HEK293T (cell line): Measurements from ENCODE around the gene GCNT1.

Source experiments
- CTCF ChIA-PET: fragments of 350-600 bp; formaldehyde crosslinking; extraction: SDS; loops from one replicate; lab custom pipeline; 2021; ENCODE audit warnings: antibody characterized with exemption, inconsistent platforms; lab: Yijun Ruan, JAX
- POLR2A ChIA-PET: fragments of 350-600 bp; formaldehyde crosslinking; extraction: SDS; loops from one replicate; lab custom pipeline; 2020; ENCODE audit warnings: antibody characterized with exemption, inconsistent platforms; lab: Yijun Ruan, JAX
- DNase-seq: peaks from one replicate; pipeline ENCODE4 v3.0.0; 2012; ENCODE audit warnings: mixed read lengths; ENCODE audit errors: extremely low spot score
- ARNT ChIP-seq: fragments of 450-650 bp; IDR thresholded peaks from 2 replicates; pipeline ENCODE4 v1.6.1; 2017; ENCODE audit warnings: mild to moderate bottlenecking
- BHLHE40 ChIP-seq: fragments of 450-650 bp; IDR thresholded peaks from 2 replicates; pipeline ENCODE4 v1.6.1; 2016; ENCODE audit warnings: mild to moderate bottlenecking, moderate library complexity, borderline replicate concordance
- CTBP1 ChIP-seq: fragments of 450-650 bp; IDR thresholded peaks from 2 replicates; pipeline ENCODE4 v1.6.1; 2016; ENCODE audit warnings: borderline replicate concordance
- ELF4 ChIP-seq: fragments of 450-650 bp; IDR thresholded peaks from 2 replicates; pipeline ENCODE4 v1.6.1; 2017; ENCODE audit warnings: antibody characterized with exemption
- FOXA1 ChIP-seq: fragments of 450-650 bp; IDR thresholded peaks from 2 replicates; pipeline ENCODE4 v1.6.1; 2016; ENCODE audit warnings: mild to moderate bottlenecking
- FOXK2 ChIP-seq: fragments of 450-650 bp; IDR thresholded peaks from 2 replicates; pipeline ENCODE4 v1.6.1; 2016; ENCODE audit warnings: mild to moderate bottlenecking
- FOXM1 ChIP-seq: fragments of 450-650 bp; IDR thresholded peaks from 2 replicates; pipeline ENCODE4 v1.6.1; 2017; ENCODE audit warnings: mild to moderate bottlenecking, borderline replicate concordance
- HDGF ChIP-seq: fragments of 450-650 bp; IDR thresholded peaks from 2 replicates; pipeline ENCODE4 v1.6.1; 2017; ENCODE audit warnings: antibody characterized with exemption, borderline replicate concordance
- L3MBTL2 ChIP-seq: fragments of 450-650 bp; conservative IDR thresholded peaks from 2 replicates; pipeline ENCODE4 v1.6.1; 2016; ENCODE audit warnings: mild to moderate bottlenecking
- LEF1 ChIP-seq: fragments of 450-650 bp; IDR thresholded peaks from 2 replicates; pipeline ENCODE4 v1.6.1; 2017; ENCODE audit warnings: mild to moderate bottlenecking, borderline replicate concordance
- NFRKB ChIP-seq: fragments of 450-650 bp; IDR thresholded peaks from 2 replicates; pipeline ENCODE4 v1.6.1; 2016; ENCODE audit warnings: mild to moderate bottlenecking, moderate library complexity
- PKNOX1 ChIP-seq: fragments of 450-650 bp; IDR thresholded peaks from 2 replicates; pipeline ENCODE4 v1.6.1; 2016
- SP1 ChIP-seq: fragments of 450-650 bp; IDR thresholded peaks from 2 replicates; pipeline ENCODE4 v1.6.1; 2017
- SUZ12 ChIP-seq: fragments of 450-650 bp; IDR thresholded peaks from 2 replicates; pipeline ENCODE4 v1.6.1; 2016; ENCODE audit warnings: mild to moderate bottlenecking
- TARDBP ChIP-seq: fragments of 450-650 bp; IDR thresholded peaks from 2 replicates; pipeline ENCODE4 v1.6.1; 2016
- ZNF384 ChIP-seq: fragments of 450-650 bp; IDR thresholded peaks from 2 replicates; pipeline ENCODE4 v1.6.1; 2016

The GCNT1 gene

GRCh38 chr9:76537150-76537646, 78.2 kb downstream of the GCNT1 start:
- no peak for DNase-seq
- CTCF ChIA-PET, result no interaction called here
- POLR2A ChIA-PET, result no interaction called here
- TF ChIP-seq FOXA1, result no peak
- TF ChIP-seq HDGF, result no peak
- TF ChIP-seq CTBP1, result no peak
- TF ChIP-seq LEF1, result no peak
- no peak for TF ChIP-seq ARNT
- no peak for TF ChIP-seq NFRKB
- TF ChIP-seq ZNF384, result no peak
- no peak for TF ChIP-seq ELF4

GRCh38 chr9:76539180-76539579, 80.2 kb downstream of the GCNT1 start:
- CTCF ChIA-PET, result no interaction called here
- TF ChIP-seq FOXM1 (no peak), PKNOX1 (no peak), NFRKB (no peak), BHLHE40 (no peak), LEF1 (no peak)
- POLR2A ChIA-PET, result no interaction called here

GRCh38 chr9:76542360-76542759, 83.4 kb downstream of the GCNT1 start:
- no peak for DNase-seq
- TF ChIP-seq LEF1, result no peak
- no peak for TF ChIP-seq FOXK2
- no peak for TF ChIP-seq FOXA1
- no peak for TF ChIP-seq ARNT
- no peak for TF ChIP-seq L3MBTL2
- TF ChIP-seq HDGF, result no peak
- no peak for TF ChIP-seq FOXM1
- TF ChIP-seq BHLHE40, result no peak
- no peak for TF ChIP-seq ELF4
- TF ChIP-seq TARDBP, result no peak
- TF ChIP-seq SP1, result no peak
- CTCF ChIA-PET, result no interaction called here
- POLR2A ChIA-PET, result no interaction called here

More at GRCh38 chr9:76539180-76539579, 80.2 kb downstream of the GCNT1 start:
- no peak for DNase-seq

- no peak for TF ChIP-seq ARNT
- TF ChIP-seq BHLHE40, result no peak
- TF ChIP-seq TARDBP, result no peak
- TF ChIP-seq LEF1, result no peak
- TF ChIP-seq FOXK2, result no peak
- no peak for TF ChIP-seq L3MBTL2
- no peak for TF ChIP-seq FOXA1
- TF ChIP-seq SP1, result no peak
- TF ChIP-seq PKNOX1, result no peak
- no peak for DNase-seq
- POLR2A ChIA-PET, result no interaction called here
- CTCF ChIA-PET, result no interaction called here
Observed at GRCh38 chr9:76545191-76545590, 86.2 kb downstream of the GCNT1 start.

- DNase-seq, result no peak
- ChIA-PET CTCF (no interaction called here), POLR2A (no interaction called here)
- no peak for TF ChIP-seq SUZ12
Observed at GRCh38 chr9:76552181-76552580, 93.2 kb downstream of the GCNT1 start.

- ChIA-PET CTCF (no interaction called here), POLR2A (no interaction called here)
- no peak for DNase-seq
- TF ChIP-seq L3MBTL2, result no peak
- TF ChIP-seq PKNOX1, result no peak
- TF ChIP-seq FOXK2, result no peak
- no peak for TF ChIP-seq FOXA1
- no peak for TF ChIP-seq SUZ12
- TF ChIP-seq ARNT, result no peak
- TF ChIP-seq HDGF, result no peak
- no peak for TF ChIP-seq ZNF384
- no peak for TF ChIP-seq BHLHE40
- no peak for TF ChIP-seq CTBP1
- TF ChIP-seq ELF4, result no peak
- TF ChIP-seq LEF1, result no peak
- no peak for TF ChIP-seq TARDBP
- no peak for TF ChIP-seq FOXM1
- TF ChIP-seq SP1, result no peak
- TF ChIP-seq NFRKB, result no peak
Observed at GRCh38 chr9:76552751-76553455, 93.9 kb downstream of the GCNT1 start.

- CTCF ChIA-PET, result no interaction called here
- no peak for TF ChIP-seq ZNF384
- no peak for TF ChIP-seq LEF1
- TF ChIP-seq PKNOX1, result no peak
- no peak for TF ChIP-seq L3MBTL2
- no peak for TF ChIP-seq FOXM1
- TF ChIP-seq SUZ12, result no peak
- TF ChIP-seq TARDBP, result no peak
- no peak for TF ChIP-seq ARNT
- TF ChIP-seq BHLHE40, result no peak
- TF ChIP-seq CTBP1, result no peak
- TF ChIP-seq ELF4, result no peak
- TF ChIP-seq SP1, result no peak
- no peak for TF ChIP-seq NFRKB
- TF ChIP-seq FOXK2, result no peak
- TF ChIP-seq FOXA1, result no peak
- TF ChIP-seq HDGF, result no peak
- POLR2A ChIA-PET, result no interaction called here
Observed at GRCh38 chr9:76553680-76554079, 94.7 kb downstream of the GCNT1 start.

More at GRCh38 chr9:76553680-76554079, 94.7 kb downstream of the GCNT1 start:
- no peak for DNase-seq
